K562 (cell line): ENCODE data around the gene IGF2BP3. TPM values are rescaled to one million over a fixed set of nuclear protein-coding genes. Genes with fewer than 3 reads are reported as not detected.

Experiments used
- ARID4B ChIP-seq: sonication (generic); formaldehyde crosslinking; IDR thresholded peaks from 2 replicates; pipeline ENCODE4 v1.8.0; 2022; ENCODE audit warnings: mild to moderate bottlenecking, missing genetic modification reagents
- COPS2 ChIP-seq: fragments of 450-650 bp; conservative IDR thresholded peaks from 2 replicates; pipeline ENCODE4 v1.6.1; 2016; ENCODE audit warnings: mild to moderate bottlenecking, moderate library complexity
- CXXC5 ChIP-seq: fragments of 250-450 bp; sonication (Bioruptor Pico); IDR thresholded peaks from 2 replicates; pipeline ENCODE4 v1.8.0; 2022; ENCODE audit warnings: inconsistent platforms, mild to moderate bottlenecking, moderate library complexity
- ETV6 ChIP-seq, 3 experiments: fragments of 150-350 bp in 1 of 3; sonication (generic) in 1 of 3; formaldehyde crosslinking in 1 of 3; IDR thresholded peaks; 2 replicates each; pipeline versions ENCODE4 v1.6.1 to v1.8.0; 2014 to 2022; ENCODE audit warnings: borderline replicate concordance in 2 of 3, low read depth in 2 of 3, antibody characterized with exemption in 1 of 3, low read length in 1 of 3, mild to moderate bottlenecking in 1 of 3, missing genetic modification reagents in 1 of 3
- FOXJ2 ChIP-seq: fragments of 200-800 bp; sonication (Bioruptor generic); IDR thresholded peaks from 2 replicates; pipeline ENCODE4 v1.6.1; 2016; ENCODE audit warnings: missing genetic modification characterization, missing compliant biosample characterization
- HMG20A ChIP-seq: fragments of 450-650 bp; formaldehyde crosslinking; conservative IDR thresholded peaks from 2 replicates; pipeline ENCODE4 v1.4.0; 2020; ENCODE audit warnings: mild to moderate bottlenecking, mixed read lengths
- NR2C2 ChIP-seq, 2 experiments: fragments of 200-800 bp in 1 of 2; sonication (Bioruptor generic) in 1 of 2; sonication (generic) in 1 of 2; formaldehyde crosslinking in 1 of 2; IDR thresholded peaks; 2 replicates each; pipeline versions ENCODE4 v1.6.1 to v1.8.0; 2016 to 2022; ENCODE audit warnings: mild to moderate bottlenecking in 1 of 2, missing compliant biosample characterization in 1 of 2, missing genetic modification characterization in 1 of 2, missing genetic modification reagents in 1 of 2
- TOE1 ChIP-seq, 2 experiments: fragments of 450-650 bp in 1 of 2; sonication (generic) in 1 of 2; formaldehyde crosslinking in 1 of 2; IDR thresholded peaks; 2 replicates each; pipeline versions ENCODE4 v1.7.1 to v1.8.0; 2016 to 2022; ENCODE audit warnings: borderline replicate concordance in 2 of 2, mild to moderate bottlenecking in 2 of 2, antibody characterized with exemption in 1 of 2, inconsistent platforms in 1 of 2, low read depth in 1 of 2, missing genetic modification reagents in 1 of 2, moderate library complexity in 1 of 2
- ZNF384 ChIP-seq: IDR thresholded peaks from 2 replicates; pipeline ENCODE4 v1.6.1; 2012; ENCODE audit warnings: low read depth, low read length, improper control_type of control experiment
- polyA plus RNA-seq, 8 experiments: library from polyadenylated mRNA; depleted of rRNA in 4 of 8; stranded (reverse) in 5 of 8; unstranded in 3 of 8; fragments of >200 nt; fragmentation: Nextera tagmentation in 2 of 8; fragmentation: Illumina TruSeq in 1 of 8; extraction: Ambion mirVana in 2 of 8; extraction: Trizol in 1 of 8; gene quantifications; 2 replicates each; pipeline versions ENCODE4 v1.2.1 to v1.2.3, GENCODE V29; 2011 to 2014; ENCODE audit warnings: inconsistent platforms in 1 of 8, missing spikeins in 1 of 8
- total RNA-seq, 7 experiments: library from RNA; depleted of rRNA in 6 of 7; stranded (reverse); fragments of >200 nt in 6 of 7; fragmentation: Illumina TruSeq in 2 of 7; extraction: Trizol in 2 of 7; gene quantifications; 2 replicates each; pipeline versions ENCODE4 v1.2.1 to v1.2.3, GENCODE V29; 2011 to 2021; ENCODE audit warnings: low replicate concordance in 1 of 7
- TF ChIP-seq, protein P1 (sequence below): fragments of 200-400 bp; formaldehyde crosslinking; IDR thresholded peaks from 2 replicates; pipeline ENCODE4 v1.6.1; 2017; ENCODE audit warnings: mild to moderate bottlenecking, low read depth, low read length, moderate library complexity
- TF ChIP-seq, protein P2 (sequence below): sonication (generic); formaldehyde crosslinking; IDR thresholded peaks from 2 replicates; pipeline ENCODE4 v1.8.1; 2023; ENCODE audit warnings: mild to moderate bottlenecking, missing genetic modification reagents
- TF ChIP-seq, protein P3 (sequence below): fragments of 250-450 bp; sonication (Bioruptor Pico); IDR thresholded peaks from 2 replicates; pipeline ENCODE4 v1.4.0; 2020; ENCODE audit warnings: mild to moderate bottlenecking, moderate library complexity

IGF2BP3 gene
- total and polyA plus RNA-seq, 9 of the 15 experiments (the other 6 are each of a cell fraction or from before 2014, with no cell fraction given): 8.4 to 88.1 (median 61.2) TPM

DNA sequence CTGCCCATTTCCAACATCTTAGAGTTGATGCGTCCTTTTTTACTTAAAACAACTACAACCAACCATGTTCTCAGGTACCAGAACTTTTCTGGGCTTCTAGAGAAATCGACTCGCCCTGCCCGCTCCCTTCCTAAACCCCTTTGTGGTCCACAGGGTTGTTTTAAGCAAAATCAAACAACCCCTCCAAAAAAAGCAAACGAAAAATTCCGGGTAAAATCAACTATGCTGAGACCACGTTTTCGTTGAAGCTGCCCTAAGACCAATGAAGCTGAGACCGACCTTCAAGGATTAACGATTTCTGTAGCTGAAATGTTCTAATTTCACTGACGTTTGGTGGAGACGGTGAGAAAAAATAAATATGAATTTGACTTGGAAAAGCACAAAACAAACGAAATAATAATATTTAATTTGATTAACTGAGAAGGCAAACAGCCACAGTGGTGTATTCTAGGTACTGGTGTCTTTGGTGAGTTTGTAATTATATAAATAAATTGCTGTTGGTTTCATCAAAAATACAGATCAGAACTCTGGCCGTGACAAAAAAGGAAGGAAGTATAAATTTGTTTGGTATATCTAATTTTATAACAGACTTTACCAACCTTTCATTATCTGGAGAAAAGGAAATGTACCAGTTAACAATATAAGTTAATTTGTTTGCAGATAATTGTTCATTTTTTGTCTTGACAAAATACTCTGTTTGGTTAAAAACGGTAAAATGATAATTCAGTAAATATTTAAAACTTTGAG lies 4.7 kb upstream of the IGF2BP3 start (continued):
- no peak for TF ChIP-seq ETV6 (IDR thresholded peaks at IDR 0.05; ENCODE audit: borderline replicate concordance in 1 of 2, low read depth in 2 of 2, low read length in 1 of 2)
- TF ChIP-seq ETV6 (CRISPR knock-in tag; IDR thresholded peaks at IDR 0.05; ENCODE audit: borderline replicate concordance): no peak
- TF ChIP-seq HMG20A (CRISPR knock-in tag): no peak
- no peak for TF ChIP-seq CXXC5 (CRISPR knock-in tag)
- no peak for TF ChIP-seq TOE1 (IDR thresholded peaks at IDR 0.05; ENCODE audit: borderline replicate concordance)
- TF ChIP-seq TOE1 (CRISPR knock-in tag; IDR thresholded peaks at IDR 0.05; ENCODE audit: borderline replicate concordance, low read depth): no peak
- TF ChIP-seq ZNF384: 0 out of 2 replicates have a peak, but pooled peaks have one; percentile 4
- 0 out of 2 replicates have a peak, but pooled peaks have one; percentile 39 for TF ChIP-seq FOXJ2 (tag)
- TF ChIP-seq, protein P1, sequence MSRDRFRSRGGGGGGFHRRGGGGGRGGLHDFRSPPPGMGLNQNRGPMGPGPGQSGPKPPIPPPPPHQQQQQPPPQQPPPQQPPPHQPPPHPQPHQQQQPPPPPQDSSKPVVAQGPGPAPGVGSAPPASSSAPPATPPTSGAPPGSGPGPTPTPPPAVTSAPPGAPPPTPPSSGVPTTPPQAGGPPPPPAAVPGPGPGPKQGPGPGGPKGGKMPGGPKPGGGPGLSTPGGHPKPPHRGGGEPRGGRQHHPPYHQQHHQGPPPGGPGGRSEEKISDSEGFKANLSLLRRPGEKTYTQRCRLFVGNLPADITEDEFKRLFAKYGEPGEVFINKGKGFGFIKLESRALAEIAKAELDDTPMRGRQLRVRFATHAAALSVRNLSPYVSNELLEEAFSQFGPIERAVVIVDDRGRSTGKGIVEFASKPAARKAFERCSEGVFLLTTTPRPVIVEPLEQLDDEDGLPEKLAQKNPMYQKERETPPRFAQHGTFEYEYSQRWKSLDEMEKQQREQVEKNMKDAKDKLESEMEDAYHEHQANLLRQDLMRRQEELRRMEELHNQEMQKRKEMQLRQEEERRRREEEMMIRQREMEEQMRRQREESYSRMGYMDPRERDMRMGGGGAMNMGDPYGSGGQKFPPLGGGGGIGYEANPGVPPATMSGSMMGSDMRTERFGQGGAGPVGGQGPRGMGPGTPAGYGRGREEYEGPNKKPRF: no peak
- TF ChIP-seq COPS2: no peak
- TF ChIP-seq ARID4B (CRISPR knock-in tag): no peak
- TF ChIP-seq, protein P2, sequence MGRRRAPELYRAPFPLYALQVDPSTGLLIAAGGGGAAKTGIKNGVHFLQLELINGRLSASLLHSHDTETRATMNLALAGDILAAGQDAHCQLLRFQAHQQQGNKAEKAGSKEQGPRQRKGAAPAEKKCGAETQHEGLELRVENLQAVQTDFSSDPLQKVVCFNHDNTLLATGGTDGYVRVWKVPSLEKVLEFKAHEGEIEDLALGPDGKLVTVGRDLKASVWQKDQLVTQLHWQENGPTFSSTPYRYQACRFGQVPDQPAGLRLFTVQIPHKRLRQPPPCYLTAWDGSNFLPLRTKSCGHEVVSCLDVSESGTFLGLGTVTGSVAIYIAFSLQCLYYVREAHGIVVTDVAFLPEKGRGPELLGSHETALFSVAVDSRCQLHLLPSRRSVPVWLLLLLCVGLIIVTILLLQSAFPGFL: no peak
- TF ChIP-seq, protein P3, sequence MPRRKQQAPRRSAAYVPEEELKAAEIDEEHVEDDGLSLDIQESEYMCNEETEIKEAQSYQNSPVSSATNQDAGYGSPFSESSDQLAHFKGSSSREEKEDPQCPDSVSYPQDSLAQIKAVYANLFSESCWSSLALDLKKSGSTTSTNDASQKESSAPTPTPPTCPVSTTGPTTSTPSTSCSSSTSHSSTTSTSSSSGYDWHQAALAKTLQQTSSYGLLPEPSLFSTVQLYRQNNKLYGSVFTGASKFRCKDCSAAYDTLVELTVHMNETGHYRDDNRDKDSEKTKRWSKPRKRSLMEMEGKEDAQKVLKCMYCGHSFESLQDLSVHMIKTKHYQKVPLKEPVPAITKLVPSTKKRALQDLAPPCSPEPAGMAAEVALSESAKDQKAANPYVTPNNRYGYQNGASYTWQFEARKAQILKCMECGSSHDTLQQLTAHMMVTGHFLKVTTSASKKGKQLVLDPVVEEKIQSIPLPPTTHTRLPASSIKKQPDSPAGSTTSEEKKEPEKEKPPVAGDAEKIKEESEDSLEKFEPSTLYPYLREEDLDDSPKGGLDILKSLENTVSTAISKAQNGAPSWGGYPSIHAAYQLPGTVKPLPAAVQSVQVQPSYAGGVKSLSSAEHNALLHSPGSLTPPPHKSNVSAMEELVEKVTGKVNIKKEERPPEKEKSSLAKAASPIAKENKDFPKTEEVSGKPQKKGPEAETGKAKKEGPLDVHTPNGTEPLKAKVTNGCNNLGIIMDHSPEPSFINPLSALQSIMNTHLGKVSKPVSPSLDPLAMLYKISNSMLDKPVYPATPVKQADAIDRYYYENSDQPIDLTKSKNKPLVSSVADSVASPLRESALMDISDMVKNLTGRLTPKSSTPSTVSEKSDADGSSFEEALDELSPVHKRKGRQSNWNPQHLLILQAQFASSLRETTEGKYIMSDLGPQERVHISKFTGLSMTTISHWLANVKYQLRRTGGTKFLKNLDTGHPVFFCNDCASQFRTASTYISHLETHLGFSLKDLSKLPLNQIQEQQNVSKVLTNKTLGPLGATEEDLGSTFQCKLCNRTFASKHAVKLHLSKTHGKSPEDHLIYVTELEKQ: no peak
- TF ChIP-seq NR2C2 (CRISPR knock-in tag; IDR thresholded peaks at IDR 0.05): no peak
- peak; percentile 25; the same call in 1 of the 2 replicates for TF ChIP-seq NR2C2 (tag; IDR thresholded peaks at IDR 0.05)
